ENCODE results near the gene HARS1.
"Not testable (repeated sequence)": the region's sequence is repeated elsewhere in the genome, so short reads cannot be mapped to it uniquely, and the experiment has no call there.

The HARS1 gene, protein sequence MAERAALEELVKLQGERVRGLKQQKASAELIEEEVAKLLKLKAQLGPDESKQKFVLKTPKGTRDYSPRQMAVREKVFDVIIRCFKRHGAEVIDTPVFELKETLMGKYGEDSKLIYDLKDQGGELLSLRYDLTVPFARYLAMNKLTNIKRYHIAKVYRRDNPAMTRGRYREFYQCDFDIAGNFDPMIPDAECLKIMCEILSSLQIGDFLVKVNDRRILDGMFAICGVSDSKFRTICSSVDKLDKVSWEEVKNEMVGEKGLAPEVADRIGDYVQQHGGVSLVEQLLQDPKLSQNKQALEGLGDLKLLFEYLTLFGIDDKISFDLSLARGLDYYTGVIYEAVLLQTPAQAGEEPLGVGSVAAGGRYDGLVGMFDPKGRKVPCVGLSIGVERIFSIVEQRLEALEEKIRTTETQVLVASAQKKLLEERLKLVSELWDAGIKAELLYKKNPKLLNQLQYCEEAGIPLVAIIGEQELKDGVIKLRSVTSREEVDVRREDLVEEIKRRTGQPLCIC

GRCh38 chr5:140690941-140691924 lies at the start of gene HARS1, which contains the start of gene HARS2:
TSS of gene HARS1 (minus strand) at chr5:140691370. CDS start at chr5:140691304, 66 bp downstream.
TSS of gene HARS2 (plus strand) at chr5:140691455. CDS start at chr5:140691649, 194 bp downstream.
- DNase-seq: peak; percentile 81

- DNase-seq: no peak
Measured at GRCh38 chr5:140737486-140737885, 46.3 kb upstream of the HARS1 start.

DNA sequence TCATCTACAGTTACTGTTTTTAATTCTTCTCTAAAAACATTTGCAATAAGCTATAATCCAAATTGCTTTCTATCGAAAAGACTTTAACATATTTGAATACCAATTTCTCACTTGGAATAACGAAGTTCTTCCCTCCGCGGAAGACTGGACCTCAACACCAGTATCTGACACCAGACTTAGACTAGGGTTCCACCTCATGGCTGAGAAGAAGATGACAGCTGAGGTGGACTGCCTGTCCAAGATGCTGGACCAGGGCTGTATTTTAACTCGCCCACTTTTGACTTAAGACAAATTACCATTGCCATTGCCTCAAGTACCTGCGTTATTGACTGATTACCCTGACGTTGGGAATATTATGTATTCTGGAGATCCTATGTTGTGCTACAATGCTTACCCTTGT lies 43.2 kb upstream of the HARS1 start:
- DNase-seq: no peak

DNA sequence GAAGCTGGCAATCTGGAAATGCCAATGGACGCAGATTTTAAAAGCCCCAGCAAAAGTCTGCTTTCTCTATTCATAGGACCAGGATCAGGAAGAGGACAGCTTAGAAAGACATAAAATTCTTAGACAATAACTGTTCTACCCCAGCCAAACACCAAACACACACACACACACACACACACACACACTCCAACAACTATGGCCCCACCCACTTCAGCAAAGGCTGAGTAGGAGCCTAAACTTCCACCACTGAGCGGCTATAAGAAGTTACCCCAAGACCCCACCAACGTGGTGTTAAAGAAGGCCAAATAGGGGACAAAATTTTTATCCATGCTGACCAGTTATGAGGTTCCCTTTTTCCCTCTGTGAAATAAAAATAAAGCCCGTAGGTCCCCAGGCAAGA lies 41.9 kb upstream of the HARS1 start:
- no peak for DNase-seq

GRCh38 chr5:140725799-140726471 lies 34.8 kb upstream of the HARS1 start:
- DNase-seq: no peak

DNA sequence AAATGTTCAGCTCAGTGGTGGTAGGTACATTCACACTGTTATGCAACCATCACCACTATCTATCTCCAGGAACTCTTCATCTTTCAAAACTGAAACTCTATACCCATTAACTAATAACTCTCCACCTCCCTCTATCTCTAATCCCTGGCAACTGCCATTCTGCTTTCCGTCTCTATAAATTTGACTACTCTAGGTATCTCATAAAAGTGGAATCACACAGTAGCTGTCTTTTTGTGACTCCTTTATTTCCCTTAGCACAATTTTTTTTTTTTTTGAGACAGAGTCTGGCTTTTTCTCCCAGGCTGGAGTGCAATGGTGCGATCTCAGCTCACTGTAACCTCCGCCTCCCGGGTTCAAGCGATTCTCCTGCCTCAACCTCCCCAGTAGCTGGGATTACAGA lies 30.2 kb upstream of the HARS1 start:
- DNase-seq: not testable (repeated sequence)

GRCh38 chr5:140720738-140721137 lies 29.6 kb upstream of the HARS1 start:
- not testable (repeated sequence) for DNase-seq

DNA sequence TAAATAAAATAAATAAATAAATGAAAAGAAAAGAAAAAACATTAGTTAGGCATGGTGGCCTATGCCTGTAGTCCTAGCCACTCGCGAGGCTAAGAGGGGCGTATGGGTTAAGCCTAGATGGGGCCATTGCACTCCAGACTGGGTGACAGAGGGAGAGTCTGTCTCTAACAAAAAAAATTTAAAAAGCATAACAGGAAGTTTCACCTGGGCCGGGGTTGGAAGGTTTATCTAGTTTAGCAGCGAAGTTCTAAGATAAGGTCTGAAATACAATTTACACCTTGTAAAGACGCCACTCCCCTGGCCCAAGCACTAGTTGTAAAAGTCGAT lies 27.1 kb upstream of the HARS1 start:
- no peak for DNase-seq

- DNase-seq: not testable (repeated sequence)
Measured at GRCh38 chr5:140716238-140716637, 25.1 kb upstream of the HARS1 start.

GRCh38 chr5:140713562-140714094 lies 22.5 kb upstream of the HARS1 start:
- DNase-seq: no peak

- DNase-seq: no peak
Measured at GRCh38 chr5:140711794-140712193, 20.6 kb upstream of the HARS1 start.

DNA sequence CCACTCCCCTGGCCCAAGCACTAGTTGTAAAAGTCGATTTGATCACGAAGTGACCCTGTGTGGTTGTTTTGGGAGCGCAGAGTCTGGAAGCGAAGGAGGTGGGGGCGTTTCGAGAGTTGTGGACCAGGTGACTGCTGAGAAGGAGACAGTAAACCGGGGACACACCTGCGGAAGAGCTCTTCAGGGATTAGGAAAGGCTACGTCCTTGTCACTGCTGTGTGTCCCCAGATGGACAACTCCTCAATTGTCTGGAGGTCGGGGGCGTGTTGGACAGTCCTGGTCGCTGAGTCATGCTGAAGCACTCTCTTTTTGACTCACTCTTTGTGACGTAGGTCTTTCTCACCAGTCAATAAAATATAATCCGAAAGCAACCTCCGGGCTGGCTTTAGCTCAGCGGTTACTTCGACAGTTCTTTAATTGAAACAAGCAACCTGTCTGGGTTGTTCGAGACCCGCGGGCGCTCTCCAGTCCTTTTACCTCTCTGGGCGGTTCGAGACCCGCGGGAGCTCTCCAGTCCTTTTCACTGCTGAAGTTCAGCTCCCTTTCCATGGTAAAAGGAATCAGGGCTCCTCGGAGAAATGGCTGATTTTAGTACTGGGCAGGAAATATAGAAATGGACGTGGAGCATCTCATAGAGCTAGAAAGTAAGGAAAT lies 19.9 kb upstream of the HARS1 start:
- DNase-seq: peak; percentile 68

DNA sequence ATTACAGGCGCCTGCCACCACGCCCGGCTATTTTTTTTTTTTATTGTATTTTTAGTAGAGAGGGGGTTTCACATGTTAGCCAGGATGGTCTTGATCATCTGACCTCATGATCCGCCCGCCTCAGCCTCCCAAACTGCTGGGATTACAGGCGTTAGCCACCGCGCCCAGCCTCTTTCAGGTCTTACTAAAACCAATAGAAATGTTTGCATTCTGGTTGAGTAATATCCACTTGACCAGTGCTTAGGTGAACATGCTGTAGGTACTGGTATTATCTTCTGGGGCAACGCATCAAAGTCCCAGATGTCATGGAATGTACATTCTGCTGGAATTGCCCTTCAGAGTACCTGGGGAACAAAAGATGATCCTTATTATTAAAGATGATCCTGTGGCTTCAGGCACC lies 17.6 kb upstream of the HARS1 start:
- not testable (repeated sequence) for DNase-seq

GRCh38 chr5:140707812-140708211 lies 16.6 kb upstream of the HARS1 start:
- no peak for DNase-seq

DNA sequence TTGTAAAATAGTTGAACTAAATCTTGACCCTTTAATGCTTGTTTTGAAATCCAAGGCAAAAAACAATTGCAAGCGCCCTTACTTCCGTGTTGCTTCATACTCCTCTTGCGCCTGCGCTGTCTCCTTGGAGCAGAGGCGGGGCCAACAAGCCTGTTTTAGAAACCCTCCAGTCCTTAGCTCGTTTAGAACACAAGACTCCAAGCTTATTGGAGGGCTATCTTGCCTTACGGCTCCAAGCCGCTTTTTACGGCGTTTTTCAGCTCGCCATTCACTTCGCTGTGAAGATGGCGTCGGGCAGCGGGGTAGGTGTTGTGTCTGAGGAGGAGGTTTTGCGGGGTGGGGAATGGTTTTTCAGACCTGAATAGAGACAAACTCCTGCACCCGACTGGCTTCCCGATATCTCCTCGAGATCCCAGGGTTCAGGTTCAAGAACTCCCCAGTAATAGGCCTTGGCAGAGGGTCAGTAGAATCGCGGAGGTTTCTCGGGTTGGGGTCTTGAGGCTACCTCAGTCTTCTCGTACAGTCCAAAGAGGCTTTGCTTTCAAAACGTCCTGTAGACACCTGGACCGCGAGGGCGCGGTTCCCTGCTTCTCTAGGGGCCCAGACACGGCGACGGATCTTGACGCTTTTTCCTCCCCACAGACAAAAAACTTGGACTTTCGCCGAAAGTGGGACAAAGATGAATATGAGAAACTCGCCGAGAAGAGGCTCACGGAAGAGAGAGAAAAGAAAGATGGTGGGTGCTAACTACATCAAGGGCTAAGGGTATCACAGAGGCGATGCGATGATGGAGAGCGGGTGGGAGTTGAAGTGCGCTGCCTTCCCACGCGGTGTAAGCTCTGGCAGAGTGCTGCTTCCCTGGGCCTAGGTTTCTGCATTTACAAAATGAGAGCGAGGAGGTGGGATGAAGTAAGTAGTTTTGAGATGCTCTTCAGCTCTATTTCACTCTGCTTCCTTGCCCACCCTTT lies 9.3 kb upstream of the HARS1 start, which contains the start of gene ZMAT2:
TSS of gene ZMAT2 (plus strand) at position 271 of the 968 bp plus-strand sequence. CDS start at position 285, 14 bp downstream.
- peak; percentile 85 for DNase-seq

DNA sequence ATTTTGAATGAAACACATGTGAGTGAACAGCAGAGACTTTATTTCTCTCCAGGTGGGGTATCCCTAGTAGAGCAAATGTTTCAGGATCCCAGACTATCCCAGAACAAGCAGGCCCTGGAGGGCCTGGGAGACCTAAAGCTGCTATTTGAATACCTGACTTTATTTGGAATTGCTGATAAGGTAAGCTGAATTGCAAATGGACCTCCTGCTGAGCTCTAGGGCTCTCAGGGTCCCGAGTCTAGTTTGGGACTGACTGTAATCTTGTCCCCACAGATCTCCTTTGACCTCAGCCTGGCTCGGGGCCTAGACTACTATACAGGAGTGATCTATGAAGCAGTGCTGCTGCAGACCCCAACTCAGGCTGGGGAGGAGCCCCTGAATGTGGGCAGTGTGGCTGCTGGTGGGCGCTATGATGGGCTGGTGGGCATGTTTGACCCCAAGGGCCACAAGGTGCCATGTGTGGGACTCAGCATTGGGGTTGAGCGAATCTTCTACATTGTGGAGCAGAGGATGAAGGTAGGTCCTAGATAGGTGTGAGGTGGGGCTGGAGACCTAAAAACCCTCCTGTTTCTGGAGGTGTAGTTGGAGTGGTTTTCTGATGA lies 5.8 kb upstream of the HARS1 start:
- DNase-seq: no peak

DNA sequence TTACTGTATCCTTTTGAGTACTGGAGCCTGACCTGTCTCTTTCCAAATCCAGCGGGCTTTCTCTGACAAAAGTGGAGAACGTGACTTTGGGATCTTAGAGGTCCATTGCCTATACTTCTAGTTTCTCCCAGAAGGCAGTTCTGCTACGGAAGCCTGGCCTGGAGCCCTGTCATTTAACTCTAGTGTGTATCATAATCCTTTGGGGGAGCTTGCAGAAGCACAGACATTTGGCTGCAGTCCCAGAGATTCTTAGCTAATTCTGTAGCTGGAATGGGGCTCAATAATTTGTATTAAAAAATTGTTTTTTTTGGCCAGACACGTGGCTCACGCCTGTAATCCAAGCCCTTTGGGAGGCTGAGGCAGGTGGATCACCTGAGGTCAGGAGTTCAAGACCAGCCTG lies 3.1 kb upstream of the HARS1 start:
- DNase-seq: no peak

DNA sequence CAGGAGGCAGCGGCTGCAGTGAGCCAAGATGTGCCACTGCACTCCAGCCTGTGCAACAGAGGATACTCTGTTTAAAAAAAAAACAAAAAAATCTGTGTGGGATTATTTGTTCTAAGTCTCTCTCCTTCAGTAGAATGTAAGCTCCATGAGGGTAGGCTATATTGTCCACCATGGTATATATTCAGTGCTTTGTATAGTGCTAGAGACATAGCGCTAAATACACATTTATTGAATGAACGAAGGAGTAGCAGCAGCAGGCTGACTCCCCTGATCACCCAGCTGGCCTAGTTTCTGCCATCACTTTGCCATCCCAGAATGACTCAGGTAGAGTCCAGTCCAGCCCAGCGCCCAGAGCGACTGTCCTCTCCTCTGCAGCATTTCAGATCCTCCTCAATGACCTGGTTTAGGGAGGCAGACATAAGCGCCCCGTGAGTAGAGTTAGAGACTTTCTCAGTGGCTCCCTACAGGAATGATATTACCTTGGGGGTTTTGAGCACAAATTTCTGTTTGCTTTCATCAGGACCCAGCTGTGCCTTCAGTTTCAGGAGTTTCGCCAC lies 716 bp downstream of the HARS1 start:
- no peak for DNase-seq

- DNase-seq: no peak
Measured at GRCh38 chr5:140678993-140679392, 12.2 kb downstream of the HARS1 start.

DNA sequence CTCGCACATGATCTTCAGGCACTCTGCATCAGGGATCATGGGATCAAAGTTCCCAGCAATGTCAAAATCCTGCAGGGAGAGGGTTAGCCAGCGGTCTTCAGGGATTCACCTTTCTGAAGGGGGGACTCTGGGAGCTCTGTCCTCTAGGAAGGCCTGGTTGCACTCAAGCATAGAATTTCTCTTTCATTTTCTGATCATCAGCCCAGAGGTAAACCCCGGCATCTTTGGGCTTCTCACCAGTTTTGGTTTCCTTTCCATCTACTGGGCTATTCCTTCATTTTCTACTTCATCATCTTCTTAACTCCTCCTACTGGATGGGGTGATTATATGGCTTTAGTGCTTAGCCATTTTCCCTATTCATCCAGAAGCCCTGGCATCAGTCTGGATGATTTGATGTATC lies 13.2 kb downstream of the HARS1 start:
- DNase-seq: no peak

Data from NK-92 treated with Interleukin-12 subunit alpha and Interleukin-12 subunit beta, amount 100 ng/mL, for 24 hours (cell line).